T-cell (primary cell): ENCODE data around the gene LDLRAD4. TPM values are rescaled to one million over a fixed set of nuclear protein-coding genes. Genes with fewer than 3 reads are reported as not detected.

Source experiments
- ATAC-seq, 4 experiments: fragments of 200-7000 bp in 3 of 4; fragments of 150-1000 bp in 1 of 4; cut with Tn5 transposase; replicated peaks in 1 of 4; 1 replicate in 3 of 4; 2 replicates in 1 of 4; pipeline ENCODE4 v1.10.0; 2021; ENCODE audit warnings: moderate library complexity in 3 of 4, mild to moderate bottlenecking in 2 of 4, moderate number of reproducible peaks in 1 of 4
- CTCF ChIA-PET, 2 donors: fragments of 300-600 bp; sonication (Branson Sonifier 250); formaldehyde crosslinking; loops; one replicate each; lab custom pipeline; 2022; ENCODE audit warnings: antibody characterized with exemption in 2 of 2; lab: Charles Lee
- POLR2A ChIA-PET, 2 donors: fragments of 300-600 bp; sonication (Branson Sonifier 250); formaldehyde crosslinking; loops; one replicate each; lab custom pipeline; 2022; ENCODE audit warnings: antibody characterized with exemption in 2 of 2; lab: Charles Lee
- DNase-seq, 35 experiments: peaks; one replicate each; pipeline versions ENCODE4 v3.0.0 to v3.0.0-alpha.2; 2013 to 2023
- H3K27ac ChIP-seq: one replicate; pipeline ENCODE4 v1.5.1; 2013; ENCODE audit warnings: low read length
- H3K27me3 ChIP-seq, 2 experiments: replicated peaks in 1 of 2; 1 replicate in 1 of 2; 2 replicates in 1 of 2; pipeline versions ENCODE4 v1.6.1 to v1.7.0; 2013; ENCODE audit warnings: low read length in 1 of 2, mixed read lengths in 1 of 2; ENCODE audit not compliant: control insufficient read depth in 2 of 2, insufficient read depth in 2 of 2; ENCODE audit errors: extremely low read depth in 1 of 2
- H3K36me3 ChIP-seq, 2 donors: 1 replicate in 1 of 2; 2 replicates in 1 of 2; pipeline versions ENCODE4 v1.6.1 to v1.7.0; 2013; ENCODE audit warnings: low read length in 1 of 2; ENCODE audit not compliant: control insufficient read depth in 2 of 2, insufficient read depth in 1 of 2; ENCODE audit errors: extremely low read depth in 1 of 2
- H3K4me1 ChIP-seq, 2 experiments: 1 replicate in 1 of 2; 2 replicates in 1 of 2; pipeline versions ENCODE4 v1.6.1 to v1.7.0; 2013; ENCODE audit warnings: low read length in 2 of 2, mixed read lengths in 1 of 2; ENCODE audit not compliant: insufficient read depth in 2 of 2, control insufficient read depth in 1 of 2; ENCODE audit errors: extremely low read depth in 1 of 2
- H3K4me3 ChIP-seq, 2 donors: 1 replicate in 1 of 2; 2 replicates in 1 of 2; pipeline versions ENCODE4 v1.5.1 to v1.7.0; 2013; ENCODE audit warnings: mild to moderate bottlenecking in 2 of 2, low read length in 1 of 2, moderate library complexity in 1 of 2; ENCODE audit not compliant: control insufficient read depth in 1 of 2; ENCODE audit errors: extremely low read depth in 1 of 2
- H3K9me3 ChIP-seq: 2 replicates; pipeline ENCODE4 v1.7.0; 2013
- H3K27ac Mint-ChIP-seq, 2 donors: one replicate each; pipeline ENCODE4 v1.8.0; 2020 to 2021; ENCODE audit warnings: mild to moderate bottlenecking in 2 of 2, mixed read lengths in 2 of 2
- H3K27me3 Mint-ChIP-seq, 2 donors: one replicate each; pipeline ENCODE4 v1.8.0; 2021 to 2022; ENCODE audit warnings: mixed read lengths in 2 of 2
- H3K36me3 Mint-ChIP-seq: one replicate; pipeline ENCODE4 v1.8.0; 2021; ENCODE audit warnings: mixed read lengths
- H3K4me1 Mint-ChIP-seq, 3 donors: one replicate each; pipeline ENCODE4 v1.8.0; 2020 to 2022; ENCODE audit warnings: mixed read lengths in 3 of 3, mild to moderate bottlenecking in 1 of 3
- H3K4me3 Mint-ChIP-seq, 3 donors: one replicate each; pipeline ENCODE4 v1.8.0; 2020 to 2022; ENCODE audit warnings: mild to moderate bottlenecking in 3 of 3, mixed read lengths in 3 of 3, moderate library complexity in 3 of 3
- H3K9me3 Mint-ChIP-seq, 3 donors: one replicate each; pipeline ENCODE4 v1.8.0; 2020 to 2022; ENCODE audit warnings: mixed read lengths in 3 of 3
- WGBS: methylation state at CpG from one replicate; pipeline ENCODE4 v1.1.5; 2013; ENCODE audit warnings: missing lambda C conversion rate; ENCODE audit not compliant: insufficient coverage; 5-methylcytosine and 5-hydroxymethylcytosine counted together
- total RNA-seq, 35 experiments: library from RNA in 6 of 35; stranded (reverse) in 6 of 35; fragments of 120-200 nt in 1 of 35; gene quantifications; one replicate each; pipeline versions ENCODE4 v1.2.1 to v1.2.4 and lab custom pipeline; 2013 to 2026

Gene LDLRAD4
- total RNA-seq, 5 donors from 2014 or later (not counting 1 experiment from before 2014, with no cell fraction given) = 57.6 to 80.8 (median 72.4) TPM

GRCh38 chr18:13544953-13545352 lies 326.4 kb downstream of the LDLRAD4 start:
- H3K9me3 Mint-ChIP-seq = no peaks in the 10 kb centered on the region
- no peaks in the 10 kb centered on the region for H3K27me3 Mint-ChIP-seq
- H3K36me3 ChIP-seq = peaks cover 3 to 4% of the 10 kb centered on the region in 2 donors
- H3K9me3 ChIP-seq = no peaks in the 10 kb centered on the region
- H3K36me3 Mint-ChIP-seq = peaks cover 21% of the 10 kb centered on the region
- ATAC-seq (no peak), DNase-seq (no peak)
- H3K27ac Mint-ChIP-seq = no peak overlapping the region
- H3K4me1 Mint-ChIP-seq = peaks cover 29 to 32% (median 31%) of the 10 kb centered on the region in 3 donors
- WGBS = 93% methylated on average over 5 of the region's 8 CpGs
- CTCF ChIA-PET = no interaction called here
- H3K4me3 Mint-ChIP-seq = no peak overlapping the region
- no peaks in the 10 kb centered on the region for H3K27me3 ChIP-seq
- POLR2A ChIA-PET = no interaction called here
- peaks cover 11 to 12% of the 10 kb centered on the region in 2 experiments for H3K4me1 ChIP-seq
- H3K4me3 ChIP-seq = no peak overlapping the region
- H3K27ac ChIP-seq = no peak overlapping the region

- Histone ChIP-seq H3K27me3 (no peaks in the 10 kb centered on the region), H3K4me3 (no peak overlapping the region), H3K4me1 (peaks cover 6 to 7% of the 10 kb centered on the region in 2 experiments), H3K27ac (no peak overlapping the region), H3K36me3 (peaks cover 3 to 4% of the 10 kb centered on the region in 2 donors), H3K9me3 (no peaks in the 10 kb centered on the region)
- Mint-ChIP-seq H3K36me3 (peaks cover 24% of the 10 kb centered on the region), H3K9me3 (no peaks in the 10 kb centered on the region), H3K4me3 (no peak overlapping the region), H3K27me3 (no peaks in the 10 kb centered on the region), H3K4me1 (peaks cover 24 to 26% (median 26%) of the 10 kb centered on the region in 3 donors), H3K27ac (no peak overlapping the region)
- DNase-seq = no peak
- 100% methylated on average over 2 of the region's 4 CpGs for WGBS
- ChIA-PET CTCF (no interaction called here), POLR2A (no interaction called here)
- no peak for ATAC-seq
These were observed 327.0 kb downstream of the LDLRAD4 start for GRCh38 chr18:13545514-13545913.

GRCh38 chr18:13545955-13546354 lies 327.4 kb downstream of the LDLRAD4 start:
- Histone ChIP-seq H3K4me3 (no peak overlapping the region), H3K27ac (no peak overlapping the region), H3K9me3 (no peaks in the 10 kb centered on the region), H3K36me3 (peaks cover 3 to 4% of the 10 kb centered on the region in 2 donors), H3K27me3 (no peaks in the 10 kb centered on the region), H3K4me1 (peaks cover 1 to 4% of the 10 kb centered on the region in 2 experiments)
- Mint-ChIP-seq H3K4me1 (peaks cover 19 to 23% (median 22%) of the 10 kb centered on the region in 3 donors), H3K27me3 (no peaks in the 10 kb centered on the region), H3K27ac (no peak overlapping the region), H3K36me3 (peaks cover 25% of the 10 kb centered on the region), H3K4me3 (no peak overlapping the region), H3K9me3 (no peaks in the 10 kb centered on the region)
- WGBS = 100% methylated on average over 1 of the region's 4 CpGs
- ATAC-seq (no peak), DNase-seq (no peak)
- CTCF ChIA-PET = no interaction called here
- POLR2A ChIA-PET = no interaction called here

GRCh38 chr18:13546638-13547037 lies 328.1 kb downstream of the LDLRAD4 start:
- no peaks in the 10 kb centered on the region for H3K9me3 ChIP-seq
- peaks cover 19 to 25% (median 24%) of the 10 kb centered on the region in 3 donors for H3K4me1 Mint-ChIP-seq
- ATAC-seq (no peak), DNase-seq (no peak)
- H3K36me3 ChIP-seq = peaks cover 3 to 4% of the 10 kb centered on the region in 2 donors
- POLR2A ChIA-PET = no interaction called here
- H3K36me3 Mint-ChIP-seq = peaks cover 31% of the 10 kb centered on the region
- H3K4me3 Mint-ChIP-seq = no peak overlapping the region
- no peaks in the 10 kb centered on the region for H3K4me1 ChIP-seq
- WGBS = 93% methylated on average over 2 of the region's 8 CpGs
- H3K27me3 Mint-ChIP-seq = no peaks in the 10 kb centered on the region
- no peak overlapping the region for H3K4me3 ChIP-seq
- no peak overlapping the region for H3K27ac Mint-ChIP-seq
- CTCF ChIA-PET = interaction anchor here in 1 of 2 donors (0.6 kb wide), 1 partner anchor 11 kb away, joined by 3 read pairs; no protein-coding TSS in a partner anchor
- no peak overlapping the region for H3K27ac ChIP-seq
- no peaks in the 10 kb centered on the region for H3K9me3 Mint-ChIP-seq
- H3K27me3 ChIP-seq = no peaks in the 10 kb centered on the region

- Histone ChIP-seq H3K36me3 (peaks cover 1 to 4% of the 10 kb centered on the region in 2 donors), H3K27ac (no peak overlapping the region), H3K4me3 (no peak overlapping the region), H3K4me1 (no peaks in the 10 kb centered on the region), H3K9me3 (no peaks in the 10 kb centered on the region), H3K27me3 (no peaks in the 10 kb centered on the region)
- no peak for ATAC-seq
- 77% methylated on average over 9 of the region's 10 CpGs for WGBS
- POLR2A ChIA-PET = no interaction called here
- Mint-ChIP-seq H3K27ac (no peak overlapping the region), H3K4me3 (no peak overlapping the region), H3K4me1 (peaks cover 18 to 23% (median 23%) of the 10 kb centered on the region in 3 donors), H3K9me3 (no peaks in the 10 kb centered on the region), H3K36me3 (peaks cover 28% of the 10 kb centered on the region), H3K27me3 (no peaks in the 10 kb centered on the region)
- DNase-seq = no peak
- CTCF ChIA-PET = no interaction called here
These were observed 328.8 kb downstream of the LDLRAD4 start for GRCh38 chr18:13547347-13547746.

- Histone ChIP-seq H3K27ac (no peak overlapping the region), H3K4me3 (no peak overlapping the region), H3K36me3 (peaks cover 0 to 4% of the 10 kb centered on the region in 2 donors), H3K27me3 (no peaks in the 10 kb centered on the region), H3K9me3 (no peaks in the 10 kb centered on the region), H3K4me1 (no peaks in the 10 kb centered on the region)
- CTCF ChIA-PET = no interaction called here
- peaks cover 16 to 26% (median 17%) of the 10 kb centered on the region in 3 donors for H3K4me1 Mint-ChIP-seq
- peaks cover 23% of the 10 kb centered on the region for H3K36me3 Mint-ChIP-seq
- no peak for ATAC-seq
- no peaks in the 10 kb centered on the region for H3K27me3 Mint-ChIP-seq
- H3K27ac Mint-ChIP-seq = no peak overlapping the region
- DNase-seq = no peak
- POLR2A ChIA-PET = interaction anchor here in 1 of 2 donors (0.6 kb wide), 1 partner anchor 270 kb away, joined by 7 read pairs; no protein-coding TSS in a partner anchor
- no peaks in the 10 kb centered on the region for H3K9me3 Mint-ChIP-seq
- no peak overlapping the region for H3K4me3 Mint-ChIP-seq
- WGBS = 100% methylated on average over 4 of the region's 5 CpGs
These were observed 329.7 kb downstream of the LDLRAD4 start for GRCh38 chr18:13548106-13548819.
